ENCODE measurements around the gene STYXL2.

Gene STYXL2

DNA sequence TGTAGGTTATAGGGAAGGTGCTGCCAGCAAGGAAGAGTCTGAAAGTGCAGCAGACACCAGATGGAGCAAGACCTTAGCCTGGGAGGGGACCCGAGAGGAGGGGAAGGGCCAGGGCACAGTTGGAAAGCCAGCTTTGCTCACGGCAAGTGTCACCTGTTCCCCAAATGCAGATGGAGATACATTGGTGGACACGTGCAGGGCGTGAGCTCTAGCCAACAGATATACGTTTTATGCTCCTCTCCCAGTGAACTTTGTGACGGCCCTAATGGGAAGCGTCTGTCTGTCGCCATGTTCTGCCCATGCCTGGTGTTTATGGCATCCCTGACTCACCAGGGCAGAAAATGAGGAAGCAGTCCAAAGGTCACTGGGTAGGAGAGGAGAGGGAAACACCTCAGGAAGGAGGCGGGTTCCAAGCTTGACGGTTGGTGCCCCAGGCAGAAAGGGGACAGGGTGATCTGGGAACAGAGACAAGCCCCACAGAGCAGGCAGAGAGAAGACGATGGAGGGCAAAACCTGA, 11.3 kb upstream of the STYXL2 start:
- Histone ChIP-seq H3K27ac (ENCODE audit: low read depth, low read length, poor library complexity, severe bottlenecking) (no peak overlapping the region), H4K20me1 (ENCODE audit: insufficient read depth, low read length) (no peaks in the 10 kb centered on the region), H3K4me2 (ENCODE audit: low read length) (no peak overlapping the region), H2AFZ (ENCODE audit: low read length) (no peak overlapping the region), H3K4me1 (ENCODE audit: insufficient read depth, low read length, severe bottlenecking) (no peaks in the 10 kb centered on the region), H3K9ac (ENCODE audit: low read length) (no peak overlapping the region), H3K4me3 (ENCODE audit: low read depth, low read length, poor library complexity, severe bottlenecking) (no peak overlapping the region), H3K36me3 (ENCODE audit: insufficient read depth, low read length) (no peaks in the 10 kb centered on the region), H3K79me2 (ENCODE audit: insufficient read depth, low read length) (no peaks in the 10 kb centered on the region), H3K27me3 (ENCODE audit: insufficient read depth, low read length) (peaks cover 3% of the 10 kb centered on the region; the same call in 1 of the 2 replicates), H3K9me3 (ENCODE audit: low read length) (no peaks in the 10 kb centered on the region), H3F3A (ENCODE audit: insufficient read depth, low read length) (no peaks in the 10 kb centered on the region), H3K9me2 (ENCODE audit: low read depth, low read length) (no peaks in the 10 kb centered on the region)
- TF ChIP-seq, protein P1, sequence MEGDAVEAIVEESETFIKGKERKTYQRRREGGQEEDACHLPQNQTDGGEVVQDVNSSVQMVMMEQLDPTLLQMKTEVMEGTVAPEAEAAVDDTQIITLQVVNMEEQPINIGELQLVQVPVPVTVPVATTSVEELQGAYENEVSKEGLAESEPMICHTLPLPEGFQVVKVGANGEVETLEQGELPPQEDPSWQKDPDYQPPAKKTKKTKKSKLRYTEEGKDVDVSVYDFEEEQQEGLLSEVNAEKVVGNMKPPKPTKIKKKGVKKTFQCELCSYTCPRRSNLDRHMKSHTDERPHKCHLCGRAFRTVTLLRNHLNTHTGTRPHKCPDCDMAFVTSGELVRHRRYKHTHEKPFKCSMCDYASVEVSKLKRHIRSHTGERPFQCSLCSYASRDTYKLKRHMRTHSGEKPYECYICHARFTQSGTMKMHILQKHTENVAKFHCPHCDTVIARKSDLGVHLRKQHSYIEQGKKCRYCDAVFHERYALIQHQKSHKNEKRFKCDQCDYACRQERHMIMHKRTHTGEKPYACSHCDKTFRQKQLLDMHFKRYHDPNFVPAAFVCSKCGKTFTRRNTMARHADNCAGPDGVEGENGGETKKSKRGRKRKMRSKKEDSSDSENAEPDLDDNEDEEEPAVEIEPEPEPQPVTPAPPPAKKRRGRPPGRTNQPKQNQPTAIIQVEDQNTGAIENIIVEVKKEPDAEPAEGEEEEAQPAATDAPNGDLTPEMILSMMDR (IDR thresholded peaks at IDR 0.05; ENCODE audit: low read length) = no peak
- TF ChIP-seq EZH2 (IDR thresholded peaks at IDR 0.05; ENCODE audit: borderline replicate concordance, low read length) = no peak

DNA sequence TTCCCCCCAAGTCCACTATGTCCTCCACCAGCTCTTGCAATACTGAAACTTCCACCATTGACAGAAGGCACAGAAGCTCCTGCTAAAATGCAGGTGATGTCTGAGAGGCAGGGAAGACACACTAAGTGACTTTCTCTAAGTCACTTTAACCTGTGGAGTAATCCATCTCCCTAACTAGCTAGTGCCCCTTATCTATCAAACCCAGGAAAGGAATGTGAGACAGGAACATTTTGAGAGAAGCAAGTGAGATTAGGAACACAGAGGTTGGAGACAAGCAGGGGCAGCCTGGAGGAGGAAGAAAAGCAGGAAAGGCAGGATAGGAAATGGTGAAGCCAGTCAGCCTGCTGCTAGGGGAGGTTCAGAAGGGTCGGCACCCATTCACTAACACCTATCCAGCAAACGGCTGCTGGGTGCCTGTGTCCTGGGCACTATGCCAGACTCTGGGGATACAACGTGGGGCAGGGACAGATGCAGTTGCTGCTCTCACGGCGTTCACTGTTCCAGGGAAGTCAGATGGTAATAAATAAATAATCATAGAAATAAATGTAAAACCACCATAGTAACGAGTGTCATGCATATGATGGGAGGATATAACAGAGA, 10.7 kb upstream of the STYXL2 start:
- TF ChIP-seq, protein P1 (IDR thresholded peaks at IDR 0.05; ENCODE audit: low read length) = no peak
- TF ChIP-seq EZH2 (IDR thresholded peaks at IDR 0.05; ENCODE audit: borderline replicate concordance, low read length) = no peak
- Histone ChIP-seq H3K9me3 (ENCODE audit: low read length) (no peaks in the 10 kb centered on the region), H3F3A (ENCODE audit: insufficient read depth, low read length) (no peaks in the 10 kb centered on the region), H3K9me2 (ENCODE audit: low read depth, low read length) (no peaks in the 10 kb centered on the region), H3K27me3 (ENCODE audit: insufficient read depth, low read length) (peaks cover 3% of the 10 kb centered on the region; the same call in 1 of the 2 replicates), H3K36me3 (ENCODE audit: insufficient read depth, low read length) (no peaks in the 10 kb centered on the region), H4K20me1 (ENCODE audit: insufficient read depth, low read length) (no peaks in the 10 kb centered on the region), H3K4me3 (ENCODE audit: low read depth, low read length, poor library complexity, severe bottlenecking) (no peak overlapping the region), H3K4me1 (ENCODE audit: insufficient read depth, low read length, severe bottlenecking) (no peaks in the 10 kb centered on the region), H3K79me2 (ENCODE audit: insufficient read depth, low read length) (no peaks in the 10 kb centered on the region), H3K9ac (ENCODE audit: low read length) (no peak overlapping the region), H2AFZ (ENCODE audit: low read length) (no peak overlapping the region), H3K4me2 (ENCODE audit: low read length) (no peak overlapping the region), H3K27ac (ENCODE audit: low read depth, low read length, poor library complexity, severe bottlenecking) (no peak overlapping the region)

DNA sequence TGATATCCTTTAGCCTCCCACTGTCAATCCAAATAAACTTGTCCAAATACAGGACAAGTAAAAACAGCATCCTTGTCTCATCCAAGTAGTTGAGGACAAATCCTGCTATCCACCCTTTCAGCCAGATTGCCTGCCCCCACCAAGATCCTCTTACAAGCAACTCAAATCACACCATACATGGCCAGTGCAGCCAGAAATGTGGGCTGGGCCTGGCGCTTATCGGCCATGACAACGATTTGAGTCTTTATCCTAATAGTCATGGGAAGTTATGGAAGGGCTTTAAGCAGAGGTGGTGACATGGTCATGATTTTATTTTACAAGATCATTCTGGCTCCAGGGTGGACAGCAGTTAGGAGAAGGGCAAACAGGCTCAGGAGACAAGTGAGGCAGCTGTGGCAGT, 10.0 kb upstream of the STYXL2 start:
- Histone ChIP-seq H4K20me1 (ENCODE audit: insufficient read depth, low read length) (no peaks in the 10 kb centered on the region), H3K79me2 (ENCODE audit: insufficient read depth, low read length) (no peaks in the 10 kb centered on the region), H3K4me2 (ENCODE audit: low read length) (no peak overlapping the region), H3F3A (ENCODE audit: insufficient read depth, low read length) (no peaks in the 10 kb centered on the region), H3K9me3 (ENCODE audit: low read length) (no peaks in the 10 kb centered on the region), H2AFZ (ENCODE audit: low read length) (no peak overlapping the region), H3K4me1 (ENCODE audit: insufficient read depth, low read length, severe bottlenecking) (no peaks in the 10 kb centered on the region), H3K27me3 (ENCODE audit: insufficient read depth, low read length) (peaks cover 3% of the 10 kb centered on the region; the same call in 1 of the 2 replicates), H3K9me2 (ENCODE audit: low read depth, low read length) (no peaks in the 10 kb centered on the region), H3K27ac (ENCODE audit: low read depth, low read length, poor library complexity, severe bottlenecking) (no peak overlapping the region), H3K36me3 (ENCODE audit: insufficient read depth, low read length) (no peaks in the 10 kb centered on the region), H3K4me3 (ENCODE audit: low read depth, low read length, poor library complexity, severe bottlenecking) (no peak overlapping the region), H3K9ac (ENCODE audit: low read length) (no peak overlapping the region)
- no peak for TF ChIP-seq EZH2 (IDR thresholded peaks at IDR 0.05; ENCODE audit: borderline replicate concordance, low read length)
- TF ChIP-seq, protein P1 (IDR thresholded peaks at IDR 0.05; ENCODE audit: low read length) = no peak

Measured in OCI-LY1 (cell line).